Activated CD8-positive, alpha-beta T cell treated with anti-CD3 and anti-CD28 coated beads for 36 hours (primary cell): ENCODE measurements around the gene RHBDL3. TPM values are rescaled to one million over a fixed set of nuclear protein-coding genes. Genes with fewer than 3 reads are reported as not detected.

ENCODE experiments used
- ATAC-seq: fragments of 200-7000 bp; cut with Tn5 transposase; one replicate; pipeline ENCODE4 v1.10.0; 2021; ENCODE audit warnings: mild to moderate bottlenecking, moderate library complexity
- CTCF ChIA-PET: fragments of 350-600 bp; sonication (Branson Sonifier 250); formaldehyde crosslinking; loops from one replicate; lab custom pipeline; 2021; ENCODE audit warnings: antibody characterized with exemption; lab: Charles Lee
- POLR2A ChIA-PET: fragments of 350-600 bp; sonication (Branson Sonifier 250); formaldehyde crosslinking; loops from one replicate; lab custom pipeline; 2021; ENCODE audit warnings: antibody characterized with exemption; lab: Charles Lee
- DNase-seq: peaks from one replicate; pipeline ENCODE4 v3.0.0-alpha.2; 2020
- H3K27ac Mint-ChIP-seq: one replicate; pipeline ENCODE4 v1.8.0; 2021; ENCODE audit warnings: mild to moderate bottlenecking, mixed read lengths
- H3K27me3 Mint-ChIP-seq: one replicate; pipeline ENCODE4 v1.8.0; 2021; ENCODE audit warnings: mixed read lengths
- H3K36me3 Mint-ChIP-seq: one replicate; pipeline ENCODE4 v1.8.0; 2021; ENCODE audit warnings: low read depth, mixed read lengths
- H3K4me1 Mint-ChIP-seq: one replicate; pipeline ENCODE4 v1.8.0; 2021; ENCODE audit warnings: low read depth, mixed read lengths
- H3K4me3 Mint-ChIP-seq: one replicate; pipeline ENCODE4 v1.8.0; 2021; ENCODE audit warnings: mild to moderate bottlenecking, moderate library complexity, mixed read lengths
- H3K9me3 Mint-ChIP-seq: one replicate; pipeline ENCODE4 v1.8.0; 2021; ENCODE audit warnings: mixed read lengths
- CTCF ChIP-seq: fragments of 200-600 bp; IDR thresholded peaks from one replicate; pipeline ENCODE4 v1.8.0; 2022; ENCODE audit warnings: antibody characterized with exemption, mild to moderate bottlenecking
- intact Hi-C: fragments of 100-400 bp; cut with micrococcal nuclease; formaldehyde crosslinking; loops from one replicate; pipeline ENCODE4 v1.10.0; 2022
- total RNA-seq, 2 experiments: library from RNA; stranded (reverse); gene quantifications; one replicate each; pipeline ENCODE4 v1.2.3, GENCODE V29; 2021

Gene RHBDL3
- total RNA-seq, 2 experiments from 2014 or later = 0.11 TPM; not detected in 1

GRCh38 chr17:32253117-32253611, 12.5 kb upstream of the RHBDL3 start:
- ChIA-PET CTCF (interaction anchor here (0.6 to 1.7 kb wide), 19 partner anchors 8 to 209 kb away, joined by 3 to 15 read pairs (median 6); partner anchors contain the start of gene PSMD11), POLR2A (interaction anchor here (1.0 kb wide), 1 partner anchor 80 kb away, joined by 3 read pairs; no protein-coding TSS in a partner anchor)
- peak; percentile 98 for TF ChIP-seq CTCF
- ATAC-seq (peak; percentile 100), DNase-seq (peak; percentile 89)
- Mint-ChIP-seq H3K9me3 (no peaks in the 10 kb centered on the region), H3K4me1 (no peaks in the 10 kb centered on the region), H3K27ac (no peak overlapping the region), H3K36me3 (no peaks in the 10 kb centered on the region), H3K4me3 (no peak overlapping the region), H3K27me3 (peaks cover 2% of the 10 kb centered on the region)
- intact Hi-C loops = loop anchor here (1.0 kb wide), 1 partner anchor 65 kb away; no protein-coding TSS in a partner anchor

DNA sequence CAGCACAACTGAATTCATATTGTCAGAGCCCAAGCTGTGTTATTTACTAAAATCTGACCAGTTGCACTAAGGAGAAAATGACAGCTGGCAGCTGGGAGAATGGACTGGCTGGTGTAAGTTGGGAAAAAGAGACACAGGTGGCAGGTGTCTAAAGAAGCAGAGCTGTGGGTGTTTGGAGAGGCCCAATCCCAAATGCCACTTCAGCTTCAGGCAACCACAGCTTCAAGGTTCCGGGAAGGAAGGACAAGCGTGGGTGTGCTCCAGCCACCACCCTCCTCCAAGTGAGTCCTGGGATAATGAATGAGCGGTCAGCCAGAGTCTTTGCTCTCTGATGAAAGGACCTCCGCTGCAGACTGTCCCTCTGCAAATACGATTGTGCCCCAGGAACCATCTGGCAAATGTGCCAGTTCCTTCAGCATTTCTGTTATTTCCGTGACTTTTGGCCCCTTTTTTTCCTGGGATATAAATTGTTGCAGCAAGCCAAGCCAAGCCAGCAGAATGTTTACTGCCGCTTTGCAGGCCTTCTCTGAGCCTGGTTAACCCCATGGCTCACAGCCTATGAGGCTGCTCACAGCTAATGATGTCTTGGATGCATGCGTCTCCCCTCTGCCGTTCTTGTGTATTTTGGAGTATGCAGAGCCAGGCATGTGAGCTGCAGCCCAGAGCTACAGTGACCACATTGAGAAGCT, 9.5 kb upstream of the RHBDL3 start:
- Mint-ChIP-seq H3K9me3 (no peaks in the 10 kb centered on the region), H3K4me1 (no peaks in the 10 kb centered on the region), H3K4me3 (no peak overlapping the region), H3K27ac (no peak overlapping the region), H3K36me3 (no peaks in the 10 kb centered on the region), H3K27me3 (peaks cover 18% of the 10 kb centered on the region)
- ChIA-PET CTCF (interaction anchor here (1.1 to 2.3 kb wide), 2 partner anchors 64 to 206 kb away, joined by 3 to 13 read pairs; no protein-coding TSS in a partner anchor), POLR2A (interaction anchor here (1.0 kb wide), 1 partner anchor 18 kb away, joined by 3 read pairs; no protein-coding TSS in a partner anchor)
- intact Hi-C loops = no loop called here
- no peak for ATAC-seq
- TF ChIP-seq CTCF = no peak
- no peak for DNase-seq

GRCh38 chr17:32256701-32257019, 9.0 kb upstream of the RHBDL3 start:
- H3K9me3 Mint-ChIP-seq = no peaks in the 10 kb centered on the region
- peaks cover 21% of the 10 kb centered on the region for H3K27me3 Mint-ChIP-seq
- no peaks in the 10 kb centered on the region for H3K36me3 Mint-ChIP-seq
- DNase-seq (no peak), ATAC-seq (no peak)
- CTCF ChIA-PET = interaction anchor here (2.3 kb wide), 1 partner anchor 63 kb away, joined by 13 read pairs; no protein-coding TSS in a partner anchor
- no peak overlapping the region for H3K27ac Mint-ChIP-seq
- H3K4me3 Mint-ChIP-seq = no peak overlapping the region
- H3K4me1 Mint-ChIP-seq = no peaks in the 10 kb centered on the region
- TF ChIP-seq CTCF = no peak
- POLR2A ChIA-PET = interaction anchor here (1.0 kb wide), 1 partner anchor 17 kb away, joined by 3 read pairs; no protein-coding TSS in a partner anchor
- intact Hi-C loops = no loop called here

DNA sequence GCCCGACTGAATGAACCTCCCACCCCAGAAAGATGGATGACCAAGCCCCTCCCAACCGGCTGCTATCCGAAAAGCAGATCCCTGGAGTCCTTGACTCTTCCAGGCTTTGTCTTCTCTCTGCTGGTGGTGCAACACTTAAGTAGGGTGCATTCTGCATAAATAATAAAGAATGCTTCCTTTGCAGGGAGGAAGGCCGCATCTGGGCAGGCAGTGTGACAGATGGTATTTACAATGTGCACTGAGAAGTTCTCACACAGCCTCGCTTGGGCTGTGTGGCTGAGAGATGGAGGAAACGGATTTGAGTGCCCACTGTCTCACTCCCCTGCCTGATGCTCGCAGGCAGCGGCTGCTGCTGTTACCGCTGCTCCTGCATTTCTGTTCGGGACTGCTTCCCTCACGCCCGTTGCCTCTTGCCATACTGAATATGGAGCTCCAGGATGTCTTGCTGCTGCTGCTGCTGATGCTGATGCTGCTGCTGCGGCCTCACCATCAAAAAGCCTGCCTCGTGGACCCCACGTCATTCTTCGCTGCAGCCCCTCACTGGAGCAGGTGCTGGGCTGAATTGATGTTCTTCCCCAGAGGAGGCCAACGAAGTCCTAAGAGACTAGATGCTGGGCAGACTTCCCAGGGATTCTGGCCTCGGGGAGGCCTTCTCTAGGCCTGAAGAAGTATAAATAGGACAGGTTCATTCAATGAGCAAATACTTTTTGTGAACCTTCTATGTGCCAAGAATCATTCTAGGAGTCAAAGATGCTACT, 7.1 kb upstream of the RHBDL3 start:
- TF ChIP-seq CTCF = no peak
- intact Hi-C loops = no loop called here
- POLR2A ChIA-PET = interaction anchor here (0.5 kb wide), 1 partner anchor 135 kb away, joined by 3 read pairs; no protein-coding TSS in a partner anchor
- Mint-ChIP-seq H3K9me3 (no peaks in the 10 kb centered on the region), H3K27me3 (peaks cover 28% of the 10 kb centered on the region), H3K4me3 (no peak overlapping the region), H3K27ac (no peak overlapping the region), H3K36me3 (no peaks in the 10 kb centered on the region), H3K4me1 (no peaks in the 10 kb centered on the region)
- CTCF ChIA-PET = interaction anchor here (1.1 to 1.2 kb wide), 3 partner anchors 17 to 72 kb away, joined by 3 read pairs; no protein-coding TSS in a partner anchor
- ATAC-seq (no peak), DNase-seq (no peak)
